ENCODE measurements around the gene NLRP1. TPM values are rescaled to one million over a fixed set of nuclear protein-coding genes. Genes with fewer than 3 reads are reported as not detected.

Gene NLRP1
- total and polyA plus RNA-seq, 2 of the 13 experiments (the other 11 are each of a cell fraction or from before 2014, with no cell fraction given): 3.4 to 3.7 TPM

GRCh38 chr17:5486206-5487124, 97.8 kb downstream of the NLRP1 start, which contains the start of gene MIS12 (continued):
- TF ChIP-seq ZBTB49 (CRISPR knock-in tag; IDR thresholded peaks at IDR 0.05; ENCODE audit: borderline replicate concordance) (peak; percentile 81; the same call in 1 of the 2 replicates), REPIN1 (CRISPR knock-in tag; IDR thresholded peaks at IDR 0.05; ENCODE audit: borderline replicate concordance, low read depth) (peak; percentile 65), CEBPB (IDR thresholded peaks at IDR 0.05; ENCODE audit: borderline replicate concordance, low read depth, low read length) (no peak), MTF1 (CRISPR knock-in tag; IDR thresholded peaks at IDR 0.05) (0 out of 2 replicates have a peak, but pooled peaks have one; percentile 45), SAFB2 (CRISPR knock-in tag; IDR thresholded peaks at IDR 0.05; ENCODE audit: borderline replicate concordance, low read depth) (peak; percentile 33; the same call in 1 of the 2 replicates), POGZ (CRISPR knock-in tag; IDR thresholded peaks at IDR 0.05) (peak; percentile 67), ZNF275 (CRISPR knock-in tag; IDR thresholded peaks at IDR 0.05; ENCODE audit: borderline replicate concordance) (no peak; the same call in 1 of the 2 replicates), ZNF878 (CRISPR knock-in tag; IDR thresholded peaks at IDR 0.05) (peak; percentile 81), CREB1 (IDR thresholded peaks at IDR 0.05) (peak; percentile 82), CREB1 (CRISPR knock-in tag; IDR thresholded peaks at IDR 0.05) (peak; percentile 94), ATAD3A (CRISPR knock-in tag; IDR thresholded peaks at IDR 0.05) (peak; percentile 55; the same call in 1 of the 2 replicates), POLR2G (IDR thresholded peaks at IDR 0.05; ENCODE audit: low read depth, low read length) (peak; percentile 94), KLF9 (CRISPR knock-in tag; IDR thresholded peaks at IDR 0.05; ENCODE audit: low read depth) (0 out of 2 replicates have a peak, but pooled peaks have one; percentile 49), ZFY (CRISPR knock-in tag; IDR thresholded peaks at IDR 0.05) (peak; percentile 95), ZNF766 (CRISPR knock-in tag; IDR thresholded peaks at IDR 0.05; ENCODE audit: borderline replicate concordance) (0 out of 2 replicates have a peak, but pooled peaks have one; percentile 51), ZNF558 (CRISPR knock-in tag; IDR thresholded peaks at IDR 0.05; ENCODE audit: borderline replicate concordance) (no peak), ESRRA (CRISPR knock-in tag; IDR thresholded peaks at IDR 0.05; ENCODE audit: low read depth) (peak; percentile 39; the same call in 1 of the 2 replicates), ZNF557 (CRISPR knock-in tag; IDR thresholded peaks at IDR 0.05) (0 out of 2 replicates have a peak, but pooled peaks have one; percentile 74), JARID2 (CRISPR knock-in tag; IDR thresholded peaks at IDR 0.05; ENCODE audit: insufficient replicate concordance) (peak; percentile 83), MAFK (conservative IDR thresholded peaks at IDR 0.05 in 1 of 2, IDR thresholded peaks at IDR 0.05 in 1 of 2; ENCODE audit: low read length in 2 of 2) (no peak), ZNF614 (CRISPR knock-in tag; IDR thresholded peaks at IDR 0.05; ENCODE audit: borderline replicate concordance) (peak; percentile 73; the same call in 1 of the 2 replicates), ZNF143 (CRISPR knock-in tag; IDR thresholded peaks at IDR 0.05) (peak; percentile 93), PREB (CRISPR knock-in tag; IDR thresholded peaks at IDR 0.05) (no peak), ZNF761 (CRISPR knock-in tag; conservative IDR thresholded peaks at IDR 0.05) (peak; percentile 79), ZNF879 (CRISPR knock-in tag; IDR thresholded peaks at IDR 0.05) (0 out of 2 replicates have a peak, but pooled peaks have one; percentile 38), ZNF205 (CRISPR knock-in tag; IDR thresholded peaks at IDR 0.05) (peak; percentile 72; the same call in 1 of the 2 replicates)

Measured in HepG2 (cell line).